Psoas muscle (tissue), 8 donors: ENCODE data around the gene SEC14L5. TPM values are rescaled to one million over a fixed set of nuclear protein-coding genes. Genes with fewer than 3 reads are reported as not detected.
"Not testable (repeated sequence)": the region's sequence is repeated elsewhere in the genome, so short reads cannot be mapped to it uniquely, and the experiment has no call there.

Experiments used
- ATAC-seq, 4 donors: fragments of 200-7000 bp; cut with Tn5 transposase; one replicate each; pipeline ENCODE4 v1.9.1; 2020; ENCODE audit warnings: moderate library complexity in 3 of 4, mild to moderate bottlenecking in 2 of 4
- DNase-seq, 2 donors: peaks; one replicate each; pipeline ENCODE4 v3.0.0-alpha.2; 2020
- H3K27ac ChIP-seq: fragments of 200-600 bp; one replicate; pipeline ENCODE4 v1.8.0; 2022
- H3K27me3 ChIP-seq, 3 donors: fragments of 200-600 bp in 1 of 3; one replicate each; pipeline versions ENCODE4 v1.6.1 to v1.8.0; 2013 to 2022; ENCODE audit warnings: low read length in 2 of 3, mild to moderate bottlenecking in 2 of 3, moderate library complexity in 1 of 3; ENCODE audit not compliant: insufficient read depth in 3 of 3
- H3K36me3 ChIP-seq, 2 donors: fragments of 200-600 bp in 1 of 2; one replicate each; pipeline versions ENCODE4 v1.6.1 to v1.8.0; 2013 to 2022; ENCODE audit warnings: low read depth in 1 of 2, mild to moderate bottlenecking in 1 of 2, moderate library complexity in 1 of 2; ENCODE audit not compliant: insufficient read depth in 1 of 2
- H3K4me1 ChIP-seq: fragments of 200-600 bp; one replicate; pipeline ENCODE4 v1.8.0; 2022
- H3K4me3 ChIP-seq: fragments of 200-600 bp; one replicate; pipeline ENCODE4 v1.8.0; 2022; ENCODE audit warnings: mild to moderate bottlenecking
- H3K9me3 ChIP-seq: fragments of 200-600 bp; one replicate; pipeline ENCODE4 v1.8.0; 2022
- CTCF ChIP-seq: fragments of 200-600 bp; IDR thresholded peaks from one replicate; pipeline ENCODE4 v1.8.0; 2022; ENCODE audit warnings: antibody characterized with exemption
- WGBS, 3 donors: extraction: QIAGEN DNeasy Blood & Tissue Kit; methylation state at CpG; one replicate each; pipeline versions ENCODE4 v1.1.6 to v1.1.7; 2013; 5-methylcytosine and 5-hydroxymethylcytosine counted together
- intact Hi-C, 2 donors: fragments of 100-400 bp; cut with DNase I; formaldehyde crosslinking; loops; one replicate each; pipeline versions ENCODE4 v1.11.0 to v1.14.2; 2022
- polyA plus RNA-seq, 3 donors: library from polyadenylated mRNA; stranded (reverse); fragments of 200-250 nt; gene quantifications; one replicate each; pipeline ENCODE4 v1.2.3, GENCODE V29; 2013
- total RNA-seq, 4 donors: library from RNA; stranded (reverse); fragmentation: NEBNext Ultra II Directional in 2 of 4; extraction: Animal tissue kit (Norgen Biotek cat#: 25700) in 2 of 4; gene quantifications; one replicate each; pipeline versions ENCODE4 v1.2.1 to v1.2.4, GENCODE V29; 2021 to 2023
- donor health status: healthy with polysubstance abuse.
- donor health status: DM: no; HTN: no; CAD: no; lungs with moderate emphysema.
- donor health status: Bipolar disorder and iron deficiency.
- donor health status: healthy.
- donor health status: DM: yes; HTN: yes; CAD: no.
- donor health status: DM: no; HTN: no; CAD: no.
- donor health status: DM: no; HTN: no; CAD: no.
- donor health status: DM: yes; HTN: yes; CAD: no.

The SEC14L5 gene
- total and polyA plus RNA-seq, 7 donors: 0.23 to 0.88 (median 0.42) TPM

- intact Hi-C loops: no loop called here
- 73 to 75% (median 74%) methylated on average over 10 of the region's 10 CpGs for WGBS, 3 donors
- DNase-seq: no peak
- peak in 2 of 4 donors; percentile 25 to 26 for ATAC-seq
- TF ChIP-seq CTCF: no peak
- Histone ChIP-seq H3K4me3 (no peak overlapping the region), H3K27ac (no peak overlapping the region), H3K4me1 (peaks cover 22% of the 10 kb centered on the region), H3K9me3 (no peaks in the 10 kb centered on the region), H3K27me3 (no peaks in the 10 kb centered on the region), H3K36me3 (no peaks in the 10 kb centered on the region)
These were observed 8.8 kb downstream of the SEC14L5 start for GRCh38 chr16:4966736-4967453.

- H3K4me3 ChIP-seq, H3K9me3 ChIP-seq, intact Hi-C loops, ATAC-seq, DNase-seq, H3K27me3 ChIP-seq, H3K36me3 ChIP-seq: not testable (repeated sequence)
- Histone ChIP-seq H3K4me1 (peaks cover 28% of the 10 kb centered on the region), H3K27ac (peak overlapping the region; percentile 55)
- 76 to 88% (median 76%) methylated on average over 12 of the region's 12 CpGs for WGBS, 3 donors
These were observed 10.1 kb downstream of the SEC14L5 start for GRCh38 chr16:4968278-4968677.

GRCh38 chr16:4968879-4969483 lies 10.9 kb downstream of the SEC14L5 start:
- H3K27ac ChIP-seq: peak overlapping the region; percentile 55
- intact Hi-C loops: no loop called here
- 35 to 39% (median 35%) methylated on average over 13 of the region's 13 CpGs for WGBS, 3 donors

GRCh38 chr16:4970010-4970409 lies 11.9 kb downstream of the SEC14L5 start:
- no peak for ATAC-seq
- 47 to 57% (median 49%) methylated on average over 3 of the region's 3 CpGs for WGBS, 3 donors
- no peak overlapping the region for H3K4me3 ChIP-seq

More at GRCh38 chr16:4968879-4969483, 10.9 kb downstream of the SEC14L5 start:
- peaks cover 31% of the 10 kb centered on the region for H3K4me1 ChIP-seq
- no peaks in the 10 kb centered on the region for H3K27me3 ChIP-seq
- H3K9me3 ChIP-seq: no peaks in the 10 kb centered on the region
- no peak for DNase-seq
- no peaks in the 10 kb centered on the region for H3K36me3 ChIP-seq
- peak overlapping the region; percentile 39 for H3K4me3 ChIP-seq
- TF ChIP-seq CTCF: no peak
- no peak for ATAC-seq

More at GRCh38 chr16:4970010-4970409, 11.9 kb downstream of the SEC14L5 start:
- H3K4me1 ChIP-seq: peaks cover 31% of the 10 kb centered on the region
- no peaks in the 10 kb centered on the region for H3K27me3 ChIP-seq
- no peaks in the 10 kb centered on the region for H3K9me3 ChIP-seq
- no peak for TF ChIP-seq CTCF
- intact Hi-C loops: no loop called here
- no peak for DNase-seq
- H3K36me3 ChIP-seq: no peaks in the 10 kb centered on the region
- H3K27ac ChIP-seq: peak overlapping the region; percentile 21
